Skeletal muscle cell (primary cell): Measurements from ENCODE around the gene ASPHD1.
A peak's percentile ranks its signal among the peaks of the same experiment; 100 is the strongest.
"Not testable (repeated sequence)": the region's sequence is repeated elsewhere in the genome, so short reads cannot be mapped to it uniquely, and the experiment has no call there.

Experiments
- DNase-seq: peaks from one replicate; pipeline ENCODE4 v3.0.0-alpha.2; 2010; ENCODE audit warnings: low read depth
- H3K4me3 ChIP-seq: 2 replicates; pipeline ENCODE4 v1.5.1; 2011; ENCODE audit warnings: low read depth, mild to moderate bottlenecking, control low read depth, low read length, moderate library complexity

ASPHD1 gene

DNA sequence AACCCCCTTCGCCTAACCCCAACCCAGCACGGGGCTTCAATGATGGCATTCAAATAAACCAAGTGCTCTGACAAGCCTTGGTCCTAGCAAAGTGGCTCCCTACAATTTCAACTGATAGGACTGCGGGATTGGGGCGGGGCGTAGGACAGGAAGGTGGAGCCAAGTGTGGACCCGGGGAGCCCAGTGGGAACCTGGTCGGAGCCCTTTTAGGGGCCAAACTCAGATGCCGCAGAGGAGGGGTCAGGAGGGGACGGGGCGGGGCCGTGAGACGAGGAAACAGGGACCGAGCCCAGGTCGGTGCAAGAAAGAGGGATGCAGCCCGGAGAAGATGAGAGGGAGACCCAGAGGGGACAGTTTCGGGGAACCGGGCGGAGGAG lies 24.1 kb upstream of the ASPHD1 start:
- DNase-seq, result no peak
- H3K4me3 ChIP-seq, result peak overlapping the region; percentile 5

DNA sequence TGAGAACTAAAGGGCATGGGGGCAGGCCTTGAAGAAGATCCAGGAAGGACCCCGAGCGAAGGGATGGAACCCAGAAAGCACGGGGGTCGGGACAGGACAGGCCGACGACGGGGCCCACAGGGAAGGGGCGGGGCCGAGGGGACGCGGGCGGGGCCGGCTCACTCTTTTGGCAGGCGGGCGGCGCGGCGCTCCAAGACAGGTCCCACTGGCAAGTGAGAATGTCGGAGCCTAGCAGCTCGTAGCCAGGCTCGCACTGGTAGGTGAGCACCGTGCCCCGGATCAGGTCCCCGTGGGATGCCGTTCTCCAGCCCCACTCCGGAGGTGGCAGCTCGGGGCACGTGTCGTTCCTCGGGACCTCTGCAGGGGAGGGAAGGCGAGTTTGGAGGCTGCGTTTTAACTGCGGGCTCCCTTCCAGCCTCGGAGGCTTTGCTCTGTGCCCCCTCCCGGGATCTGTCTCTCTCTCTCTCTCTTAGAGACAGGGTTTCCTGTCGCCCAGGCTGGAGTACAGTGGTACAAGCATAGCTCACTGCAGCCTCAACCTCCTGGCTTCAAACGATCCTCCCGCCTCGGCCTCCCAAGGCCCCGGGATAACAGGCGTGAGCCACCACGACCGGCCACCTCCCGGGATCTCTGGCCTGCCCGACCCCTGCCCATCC lies 23.6 kb upstream of the ASPHD1 start:
- H3K4me3 ChIP-seq, result peak overlapping the region; percentile 5
- DNase-seq, result no peak

GRCh38 chr16:29877266-29877961 lies 22.9 kb upstream of the ASPHD1 start:
- H3K4me3 ChIP-seq, result no peak overlapping the region
- DNase-seq, result no peak

- no peak overlapping the region for H3K4me3 ChIP-seq
- DNase-seq, result no peak
Observed at GRCh38 chr16:29878172-29878571, 22.1 kb upstream of the ASPHD1 start.

- no peak for DNase-seq
- no peak overlapping the region for H3K4me3 ChIP-seq
Observed at GRCh38 chr16:29881050-29881449, 19.2 kb upstream of the ASPHD1 start.

GRCh38 chr16:29883987-29884386 lies 16.3 kb upstream of the ASPHD1 start:
- H3K4me3 ChIP-seq, result no peak overlapping the region
- DNase-seq, result no peak

DNA sequence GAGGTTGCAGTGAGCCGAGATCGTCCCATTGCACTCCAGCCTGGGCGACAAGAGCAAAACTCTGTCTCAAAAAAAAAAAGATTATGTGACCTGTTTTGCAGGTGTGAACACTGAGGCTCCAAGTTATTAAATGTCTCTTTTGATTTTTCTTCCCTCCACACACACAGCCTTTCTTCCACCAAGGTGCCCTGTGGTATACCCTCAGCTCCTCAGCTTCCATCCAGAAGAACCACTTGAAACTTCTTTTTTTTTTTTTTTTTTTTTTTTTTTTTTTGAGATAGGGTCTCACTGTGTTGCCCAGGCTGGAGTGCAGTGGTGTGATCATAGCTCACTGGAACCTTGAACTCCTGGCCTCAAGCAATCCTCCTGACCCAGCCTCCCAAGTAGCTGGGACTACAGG lies 10.9 kb upstream of the ASPHD1 start:
- not testable (repeated sequence) for DNase-seq, H3K4me3 ChIP-seq

DNA sequence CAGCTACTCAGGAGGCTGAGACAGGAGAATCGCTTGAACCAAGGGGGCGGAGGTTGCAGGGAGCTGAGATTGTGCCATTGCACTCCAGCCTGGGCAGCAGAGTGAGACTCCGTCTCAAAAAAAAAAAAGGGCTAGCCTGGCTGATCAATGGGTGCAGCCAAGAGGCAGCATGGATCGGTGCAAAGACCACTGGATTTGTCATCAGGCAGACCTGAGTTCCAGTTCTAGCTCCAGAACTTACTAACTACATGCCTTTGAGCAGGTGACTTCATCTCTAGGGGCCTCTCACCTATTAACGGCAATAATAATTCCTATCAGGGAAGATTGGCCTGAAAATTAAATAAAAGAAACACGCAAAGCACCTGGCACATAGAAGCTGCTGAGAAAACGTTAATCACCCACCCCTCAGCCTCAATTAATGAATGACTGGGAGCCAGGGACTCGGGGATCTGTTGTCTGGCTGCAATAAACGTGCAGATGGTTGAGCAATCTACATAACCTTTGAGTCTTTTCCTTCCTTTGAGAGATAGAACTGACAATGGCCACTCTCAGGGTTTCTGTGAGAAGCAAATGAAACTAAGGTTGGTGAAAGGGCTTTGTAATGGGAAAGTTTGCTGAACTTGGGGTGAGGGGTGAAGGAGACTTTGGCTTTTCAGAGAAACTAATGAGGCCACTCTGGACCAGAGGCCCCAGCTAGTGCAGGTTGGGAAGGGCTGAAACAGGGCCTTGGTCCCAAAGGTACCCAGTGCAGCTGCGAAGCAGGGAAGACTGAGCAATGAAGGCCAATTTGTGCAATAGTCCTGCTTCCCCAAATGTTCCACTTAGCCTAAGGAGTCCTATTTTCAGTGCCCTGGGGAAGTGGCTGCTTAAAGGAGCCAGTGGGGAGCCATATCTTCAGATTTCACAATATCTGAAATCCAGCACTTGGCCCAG lies 8.5 kb upstream of the ASPHD1 start:
- DNase-seq, result no peak
- no peak overlapping the region for H3K4me3 ChIP-seq

- no peak for DNase-seq
Observed at GRCh38 chr16:29892458-29892813, 7.9 kb upstream of the ASPHD1 start.

DNA sequence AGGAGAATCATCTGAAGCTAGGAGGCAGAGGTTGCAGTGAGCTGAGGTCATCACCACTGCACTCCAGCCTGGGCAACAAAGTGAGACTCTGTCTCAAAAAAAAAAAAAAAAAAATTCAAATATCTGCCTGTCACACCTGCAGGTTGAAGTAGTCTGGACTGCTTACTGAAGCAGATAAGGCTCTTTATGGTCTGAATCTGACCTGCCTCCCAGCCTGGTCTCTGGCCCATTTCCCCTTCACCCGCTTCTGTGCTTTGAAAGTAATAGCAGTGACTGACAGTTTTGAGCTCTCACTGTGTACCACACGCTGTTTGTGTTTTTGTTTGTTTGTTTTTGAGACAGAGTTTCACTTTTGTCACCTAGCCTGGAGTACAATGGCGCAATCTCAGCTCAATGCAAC lies 6.7 kb upstream of the ASPHD1 start:
- no peak for DNase-seq

More at GRCh38 chr16:29892458-29892813, 7.9 kb upstream of the ASPHD1 start:
- no peak overlapping the region for H3K4me3 ChIP-seq

GRCh38 chr16:29894352-29894751 lies 5.9 kb upstream of the ASPHD1 start:
- no peak for DNase-seq

More for the DNA sequence above, 6.7 kb upstream of the ASPHD1 start:
- no peak overlapping the region for H3K4me3 ChIP-seq

DNA sequence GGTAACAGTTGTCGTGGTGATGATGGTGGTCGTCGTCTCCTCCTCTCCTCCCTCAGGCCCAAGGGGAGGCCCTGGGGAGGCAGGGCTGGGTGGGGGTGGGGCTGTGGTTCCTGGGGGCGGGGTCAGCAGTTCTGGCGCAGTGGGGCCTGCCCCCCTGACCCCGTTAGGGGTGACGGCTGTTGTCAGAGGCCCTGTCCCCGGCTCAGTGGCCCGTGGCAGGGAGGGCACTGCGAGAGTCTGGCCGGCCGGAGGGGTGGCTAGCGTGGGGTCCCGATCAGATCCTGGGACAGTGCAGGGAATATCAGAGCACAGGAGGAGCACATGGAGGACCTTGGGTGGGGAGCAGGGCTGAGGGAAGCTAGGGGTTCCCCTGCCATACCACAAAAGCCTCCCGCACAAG lies 3.4 kb upstream of the ASPHD1 start:
- H3K4me3 ChIP-seq, result no peak overlapping the region
- DNase-seq, result no peak

More at GRCh38 chr16:29894352-29894751, 5.9 kb upstream of the ASPHD1 start:
- H3K4me3 ChIP-seq, result no peak overlapping the region

DNA sequence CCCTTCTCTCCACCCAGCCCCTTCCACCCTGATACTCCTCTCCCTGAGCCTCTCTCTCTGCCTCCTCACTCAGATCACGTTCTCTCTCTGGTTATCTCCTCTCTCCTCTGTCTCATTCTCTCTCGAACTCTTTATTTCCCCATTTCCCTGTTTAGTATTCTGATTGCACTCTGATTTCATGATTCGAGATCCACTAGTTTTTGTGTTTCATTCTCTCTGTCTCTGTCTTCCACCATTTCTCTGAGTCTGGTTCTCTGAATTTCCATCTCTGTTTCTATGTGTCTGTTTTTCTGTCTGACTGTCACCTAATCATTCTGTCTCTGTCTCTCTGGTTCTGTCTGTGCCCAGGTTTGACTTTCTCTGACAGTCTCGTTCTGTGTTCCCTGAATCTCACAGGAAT lies 3.0 kb upstream of the ASPHD1 start:
- no peak for DNase-seq
- no peak overlapping the region for H3K4me3 ChIP-seq

DNA sequence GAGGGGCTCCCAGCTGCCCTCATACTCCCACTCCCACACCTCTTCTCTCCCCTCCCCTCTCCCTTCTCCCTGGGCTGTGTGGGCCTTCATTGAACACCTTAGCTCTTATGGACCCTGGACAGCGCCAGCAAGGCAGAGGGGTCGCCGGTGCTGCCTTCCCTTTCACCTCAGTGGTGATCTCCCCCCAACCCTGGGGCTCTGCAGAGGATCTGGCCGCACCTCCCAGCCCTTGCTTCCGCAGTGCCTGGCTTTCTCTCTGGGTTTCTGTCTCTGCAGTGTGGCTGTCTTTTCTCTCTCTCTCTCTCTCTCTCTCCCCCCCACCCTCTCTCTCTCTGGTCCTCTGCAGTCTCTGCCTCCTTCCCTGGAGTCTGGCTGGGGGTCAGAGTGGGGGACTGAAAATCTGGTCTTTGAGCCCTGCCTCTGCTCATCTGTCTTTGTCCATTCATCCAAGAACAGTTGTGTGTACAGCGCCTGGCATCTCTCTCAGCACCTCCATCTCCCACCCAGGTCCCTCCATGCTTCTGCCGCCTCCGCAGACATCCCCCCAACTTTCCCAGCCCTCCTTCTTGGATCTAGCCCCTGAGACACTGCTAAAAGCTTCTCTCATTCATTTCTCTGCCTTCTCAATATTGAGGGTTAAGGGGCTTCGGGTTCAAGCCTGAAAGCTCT lies 2.0 kb upstream of the ASPHD1 start:
- no peak for DNase-seq
- peak overlapping the region; percentile 63 for H3K4me3 ChIP-seq

- DNase-seq, result no peak
- H3K4me3 ChIP-seq, result peak overlapping the region; percentile 63
Observed at GRCh38 chr16:29898804-29899515, 1.3 kb upstream of the ASPHD1 start.

DNA sequence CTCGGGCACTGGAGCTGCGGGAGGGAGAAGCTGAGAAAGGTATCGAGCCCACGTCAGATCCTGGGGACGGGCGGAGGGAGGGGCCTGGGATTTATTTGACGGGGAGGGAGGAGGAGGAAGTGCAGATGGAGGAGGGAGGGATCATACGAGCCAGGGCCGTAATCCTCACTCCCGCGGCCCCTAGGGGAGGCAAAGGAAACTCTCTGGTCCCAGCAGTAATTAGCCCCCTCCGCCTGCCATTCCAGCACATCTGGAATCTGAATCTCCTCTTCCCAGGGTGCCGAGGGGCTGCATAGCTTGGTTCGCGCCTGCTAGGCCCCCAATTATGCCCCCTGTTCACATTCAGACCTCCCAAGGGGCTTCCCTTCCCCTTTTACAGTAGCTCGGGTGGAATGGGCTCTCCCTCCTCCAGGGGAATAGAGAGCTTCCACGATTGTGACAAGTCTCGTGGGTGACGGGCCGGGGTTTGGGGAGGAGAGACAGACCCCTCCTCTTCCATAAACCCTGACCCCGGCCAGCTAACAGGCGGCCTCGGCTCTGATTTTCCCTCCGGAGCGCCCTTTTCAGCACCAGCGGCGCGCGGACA lies 679 bp upstream of the ASPHD1 start, which contains the start of gene SEZ6L2:
TSS of gene SEZ6L2 (minus strand) at position 35 of the 586 bp plus-strand sequence. CDS start 531 bp downstream, outside the sequence.
- DNase-seq, result peak; percentile 75
- H3K4me3 ChIP-seq, result peak within 1 kb of the TSS; percentile 63

- DNase-seq, result no peak
- peak overlapping the region; percentile 63 for H3K4me3 ChIP-seq
Observed at GRCh38 chr16:29900888-29901606, 759 bp downstream of the ASPHD1 start.

- no peak for DNase-seq
- peak overlapping the region; percentile 63 for H3K4me3 ChIP-seq
Observed at GRCh38 chr16:29901607-29901945, 1.3 kb downstream of the ASPHD1 start.
